Endothelial cell of umbilical vein (primary cell): ENCODE data around the gene LYRM4. TPM values are rescaled to one million over a fixed set of nuclear protein-coding genes. Genes with fewer than 3 reads are reported as not detected.

Source experiments
- BruUV-seq: library from RNA; stranded (reverse); fragments of 400-500 nt; replicated peaks from 2 replicates; lab custom pipeline; 2021; lab: Mats Ljungman, UMichigan
- CTCF ChIA-PET: fragments of 300-600, 350-600 bp; sonication (Branson Sonifier 250); formaldehyde crosslinking; loops from one replicate; lab custom pipeline; 2021; ENCODE audit warnings: antibody characterized with exemption, inconsistent platforms; lab: Charles Lee
- POLR2A ChIA-PET: fragments of 300-600, 350-600 bp; sonication (Branson Sonifier 250); formaldehyde crosslinking; loops from one replicate; lab custom pipeline; 2021; ENCODE audit warnings: antibody characterized with exemption, inconsistent platforms; lab: Charles Lee
- DNase-seq: peaks from one replicate; pipeline ENCODE4 v3.0.0-alpha.2; 2011; ENCODE audit warnings: low read depth, low spot score
- FAIRE-seq: peaks from 2 replicates; lab custom pipeline; 2011; peaks lifted over from hg19 to GRCh38; lab: Jason Lieb, UNC
- H2AFZ ChIP-seq: 2 replicates; pipeline ENCODE4 v1.6.0; 2012; ENCODE audit warnings: low read depth, low read length, control low read depth, inconsistent platforms
- H3K27ac ChIP-seq: 2 replicates; pipeline ENCODE4 v1.5.1; 2011; ENCODE audit warnings: low read depth, mild to moderate bottlenecking, control low read depth, low read length, moderate library complexity; ENCODE audit not compliant: insufficient read depth
- H3K27me3 ChIP-seq, 2 experiments: 2 replicates each; pipeline versions ENCODE4 v1.6.0 to v1.6.1; 2011; ENCODE audit warnings: low read length in 2 of 2, mixed read lengths in 1 of 2; ENCODE audit not compliant: control insufficient read depth in 2 of 2, insufficient read depth in 2 of 2
- H3K36me3 ChIP-seq, 2 experiments: 2 replicates in 1 of 2; 3 replicates in 1 of 2; pipeline ENCODE4 v1.5.1; 2011; ENCODE audit warnings: low read length in 2 of 2, mild to moderate bottlenecking in 1 of 2, moderate library complexity in 1 of 2; ENCODE audit not compliant: control insufficient read depth in 2 of 2, insufficient read depth in 2 of 2; ENCODE audit errors: extremely low read depth in 1 of 2
- H3K4me1 ChIP-seq: 3 replicates; pipeline ENCODE4 v1.5.1; 2011; ENCODE audit warnings: mild to moderate bottlenecking, low read length; ENCODE audit not compliant: control insufficient read depth, insufficient read depth; ENCODE audit errors: extremely low read depth
- H3K4me2 ChIP-seq: 2 replicates; pipeline ENCODE4 v1.6.1; 2011; ENCODE audit warnings: low read length, control low read depth, mixed read lengths; ENCODE audit not compliant: insufficient read depth
- H3K4me3 ChIP-seq, 3 experiments: fragments of 200-600 bp in 1 of 3; sonication (generic), shearing (Covaris generic) in 1 of 3; replicated peaks in 1 of 3; 2 replicates each; pipeline ENCODE4 v1.5.1; 2011 to 2016; ENCODE audit warnings: control low read depth in 3 of 3, low read length in 3 of 3, mild to moderate bottlenecking in 2 of 3, inconsistent platforms in 1 of 3, low read depth in 1 of 3, moderate library complexity in 1 of 3; ENCODE audit not compliant: insufficient read depth in 1 of 3
- H3K79me2 ChIP-seq: 2 replicates; pipeline ENCODE4 v1.6.0; 2012; ENCODE audit warnings: low read length, inconsistent platforms; ENCODE audit not compliant: control insufficient read depth, insufficient read depth
- H3K9ac ChIP-seq: replicated peaks from 2 replicates; pipeline ENCODE3; 2011; ENCODE audit warnings: low read length, control low read depth; ENCODE audit not compliant: insufficient read depth; ENCODE audit errors: extremely low read depth
- H3K9me1 ChIP-seq: replicated peaks from 3 replicates; pipeline ENCODE4 v1.6.0; 2011; ENCODE audit warnings: mild to moderate bottlenecking, low read length; ENCODE audit not compliant: control insufficient read depth, insufficient read depth; ENCODE audit errors: extremely low read depth
- H3K9me3 ChIP-seq: replicated peaks from 2 replicates; pipeline ENCODE4 v1.5.1; 2012; ENCODE audit warnings: low read length, inconsistent platforms; ENCODE audit not compliant: control insufficient read depth, insufficient read depth
- H4K20me1 ChIP-seq: replicated peaks from 2 replicates; pipeline ENCODE3; 2011; ENCODE audit warnings: mild to moderate bottlenecking, low read length; ENCODE audit not compliant: control insufficient read depth, insufficient read depth; ENCODE audit errors: extremely low read depth
- CTCF ChIP-seq, 2 donors: IDR thresholded peaks; 1 replicate in 1 of 2; 2 replicates in 1 of 2; pipeline ENCODE4 v1.5.1; 2011; ENCODE audit warnings: low read length in 2 of 2, mild to moderate bottlenecking in 2 of 2, moderate library complexity in 2 of 2, control low read depth in 1 of 2, inconsistent platforms in 1 of 2, low read depth in 1 of 2; ENCODE audit not compliant: insufficient read depth in 1 of 2; ENCODE audit errors: extremely low read depth in 1 of 2
- EZH2 ChIP-seq: IDR thresholded peaks from 2 replicates; pipeline ENCODE4 v1.6.1; 2012; ENCODE audit warnings: borderline replicate concordance, low read depth, mild to moderate bottlenecking, moderate library complexity, low read length, inconsistent platforms; ENCODE audit not compliant: severe bottlenecking
- FOS ChIP-seq: IDR thresholded peaks from 2 replicates; pipeline ENCODE4 v1.6.1; 2011; ENCODE audit warnings: mild to moderate bottlenecking, low read length, moderate library complexity, borderline replicate concordance; ENCODE audit not compliant: insufficient read depth
- GATA2 ChIP-seq: IDR thresholded peaks from 2 replicates; pipeline ENCODE4 v1.7.0; 2011; ENCODE audit warnings: low read depth, mild to moderate bottlenecking, moderate library complexity, mixed read lengths, low read length; ENCODE audit not compliant: insufficient read length, insufficient read depth
- JUN ChIP-seq: IDR thresholded peaks from 2 replicates; pipeline ENCODE4 v1.6.1; 2011; ENCODE audit warnings: borderline replicate concordance, low read depth; ENCODE audit not compliant: insufficient read length, insufficient read depth
- MAX ChIP-seq: IDR thresholded peaks from 2 replicates; pipeline ENCODE4 v1.6.1; 2011; ENCODE audit not compliant: insufficient read depth, insufficient read length
- MYC ChIP-seq: IDR thresholded peaks from one replicate; pipeline ENCODE4 v1.6.1; 2011; ENCODE audit warnings: mild to moderate bottlenecking, low read depth, low read length
- POLR2A ChIP-seq: IDR thresholded peaks from 2 replicates; pipeline ENCODE4 v1.6.1; 2012; ENCODE audit warnings: low read depth, mild to moderate bottlenecking, control low read depth, low read length
- POLR2AphosphoS5 ChIP-seq: IDR thresholded peaks from 2 replicates; pipeline ENCODE4 v1.6.1; 2012; ENCODE audit warnings: low read depth, mild to moderate bottlenecking, control low read depth, low read length, moderate library complexity; ENCODE audit not compliant: insufficient read depth
- dilution Hi-C: fragments of 300-500 bp; cut with MboI; formaldehyde crosslinking; loops from one replicate; pipeline ENCODE4 v1.15.0; 2019; ENCODE audit warnings: low sequenced_read_pairs; ENCODE audit not compliant: extremely low pct_ligation_motif_present
- intact Hi-C: fragments of 100-400 bp; cut with micrococcal nuclease; formaldehyde crosslinking; loops from one replicate; pipeline ENCODE4 v1.10.0; 2022
- polyA plus RNA-seq, 4 experiments: library from polyadenylated mRNA; depleted of rRNA in 3 of 4; stranded (reverse) in 3 of 4; unstranded in 1 of 4; fragments of >200 nt; gene quantifications; 2 replicates each; pipeline versions ENCODE4 v1.2.1 to v1.2.3, GENCODE V29; 2011 to 2012; ENCODE audit warnings: missing spikeins in 1 of 4
- total RNA-seq: library from RNA; stranded (reverse); gene quantifications from 2 replicates; pipeline ENCODE4 v1.2.3, GENCODE V29; 2021

LYRM4 gene
- total and polyA plus RNA-seq, 2 donors (not counting 3 experiments of a cell fraction or from before 2014, with no cell fraction given) = 39.5 to 44.0 TPM

- CTCF ChIA-PET = interaction anchor here (0.9 to 2.5 kb wide), 3 partner anchors 26 to 254 kb away, joined by 5 to 9 read pairs (median 6); no protein-coding TSS in a partner anchor
- no peaks in the 10 kb centered on the region for H3K27me3 ChIP-seq
- no peak for TF ChIP-seq JUN
- TF ChIP-seq MYC = no peak
- TF ChIP-seq POLR2A = no peak
- no peak for TF ChIP-seq MAX
- TF ChIP-seq FOS = no peak
- no peak for TF ChIP-seq EZH2
- no peak for TF ChIP-seq GATA2
- no peak for TF ChIP-seq POLR2AphosphoS5
- no peak for TF ChIP-seq CTCF (IDR thresholded peaks at IDR 0.05; ENCODE audit: extremely low read depth in 1 of 2, insufficient read depth in 1 of 2, low read depth in 1 of 2, low read length in 2 of 2)
- H3K27ac ChIP-seq = no peak overlapping the region
- no TSS peak for BruUV-seq
- no peak overlapping the region for H3K4me2 ChIP-seq
- no peaks in the 10 kb centered on the region for H3K79me2 ChIP-seq
- dilution Hi-C loops (no loop called here), intact Hi-C loops (no loop called here)
- no peak overlapping the region for H3K4me3 ChIP-seq
- FAIRE-seq (no peak), DNase-seq (no peak)
- no peaks in the 10 kb centered on the region for H3K4me1 ChIP-seq
- no peak overlapping the region for H3K9ac ChIP-seq
- H3K9me1 ChIP-seq = no peaks in the 10 kb centered on the region
- no peaks in the 10 kb centered on the region for H4K20me1 ChIP-seq
- H3K36me3 ChIP-seq = no peaks in the 10 kb centered on the region
- no peak overlapping the region for H2AFZ ChIP-seq
- no peaks in the 10 kb centered on the region for H3K9me3 ChIP-seq
- POLR2A ChIA-PET = no interaction called here
Measured at GRCh38 chr6:5149159-5149704, 111.5 kb downstream of the LYRM4 start.
